H9 (cell line): ENCODE data around the gene PARP9. TPM values are rescaled to one million over a fixed set of nuclear protein-coding genes. Genes with fewer than 3 reads are reported as not detected.

Source experiments
- DNase-seq: peaks from one replicate; pipeline ENCODE4 v3.0.0-alpha.2; 2017
- H2AFZ ChIP-seq: one replicate; pipeline ENCODE4 v1.6.1; 2013; ENCODE audit warnings: mild to moderate bottlenecking, low read length, control low read depth, moderate library complexity
- H2AK5ac ChIP-seq: 2 replicates; pipeline ENCODE4 v1.6.1; 2013; ENCODE audit warnings: low read length, control low read depth, mixed read lengths; ENCODE audit not compliant: insufficient read length
- H2BK120ac ChIP-seq: one replicate; pipeline ENCODE4 v1.6.1; 2013; ENCODE audit warnings: low read depth, mild to moderate bottlenecking, low read length, control low read depth, inconsistent platforms; ENCODE audit not compliant: poor library complexity, severe bottlenecking
- H2BK12ac ChIP-seq: 2 replicates; pipeline ENCODE4 v1.6.1; 2013; ENCODE audit warnings: low read length, control low read depth, mixed read lengths, low read depth; ENCODE audit not compliant: insufficient read length
- H2BK15ac ChIP-seq: 2 replicates; pipeline ENCODE4 v1.6.1; 2013; ENCODE audit warnings: low read depth, low read length, control low read depth
- H2BK20ac ChIP-seq: one replicate; pipeline ENCODE4 v1.6.1; 2013; ENCODE audit warnings: low read depth, mild to moderate bottlenecking, low read length, control low read depth, inconsistent platforms; ENCODE audit not compliant: poor library complexity, severe bottlenecking
- H2BK5ac ChIP-seq: 2 replicates; pipeline ENCODE4 v1.6.1; 2013; ENCODE audit warnings: low read length, control low read depth, mixed read lengths; ENCODE audit not compliant: insufficient read length
- H3K14ac ChIP-seq: 2 replicates; pipeline ENCODE4 v1.6.1; 2013; ENCODE audit warnings: low read length, control low read depth; ENCODE audit not compliant: insufficient read depth
- H3K18ac ChIP-seq: 2 replicates; pipeline ENCODE4 v1.6.1; 2013; ENCODE audit warnings: low read depth, mild to moderate bottlenecking, mixed read lengths, low read length, control low read depth; ENCODE audit not compliant: insufficient read length
- H3K23ac ChIP-seq: 2 replicates; pipeline ENCODE4 v1.6.1; 2013; ENCODE audit warnings: low read length, control low read depth, mixed read lengths, low read depth; ENCODE audit not compliant: insufficient read length
- H3K23me2 ChIP-seq: 2 replicates; pipeline ENCODE4 v1.6.1; 2013; ENCODE audit warnings: low read depth, mild to moderate bottlenecking, mixed read lengths, low read length, control low read depth; ENCODE audit not compliant: insufficient read length, poor library complexity, severe bottlenecking
- H3K27ac ChIP-seq: 2 replicates; pipeline ENCODE4 v1.5.1; 2013; ENCODE audit warnings: low read length, control low read depth, mixed read lengths, low read depth; ENCODE audit not compliant: insufficient read length
- H3K27me3 ChIP-seq: 2 replicates; pipeline ENCODE4 v1.6.1; 2013; ENCODE audit warnings: low read length, control low read depth, inconsistent platforms; ENCODE audit not compliant: insufficient read depth
- H3K4ac ChIP-seq: 2 replicates; pipeline ENCODE4 v1.6.1; 2013; ENCODE audit warnings: low read depth, mild to moderate bottlenecking, control low read depth, inconsistent platforms, low read length, moderate library complexity
- H3K4me1 ChIP-seq: 2 replicates; pipeline ENCODE4 v1.6.1; 2013; ENCODE audit warnings: low read length, control low read depth, inconsistent platforms; ENCODE audit not compliant: insufficient read depth
- H3K4me2 ChIP-seq: 2 replicates; pipeline ENCODE4 v1.6.1; 2013; ENCODE audit warnings: low read length, control low read depth, mixed read lengths; ENCODE audit not compliant: insufficient read length, insufficient read depth
- H3K56ac ChIP-seq: 2 replicates; pipeline ENCODE4 v1.6.1; 2013; ENCODE audit warnings: low read depth, mild to moderate bottlenecking, mixed read lengths, low read length, control low read depth; ENCODE audit not compliant: insufficient read length
- H3K79me1 ChIP-seq: 2 replicates; pipeline ENCODE4 v1.6.1; 2013; ENCODE audit warnings: low read depth, mild to moderate bottlenecking, moderate library complexity, low read length, control low read depth, inconsistent platforms; ENCODE audit not compliant: insufficient read depth, poor library complexity, severe bottlenecking
- H3K79me2 ChIP-seq: 2 replicates; pipeline ENCODE4 v1.6.1; 2013; ENCODE audit warnings: low read length, control low read depth, inconsistent platforms; ENCODE audit not compliant: insufficient read depth
- H3K9ac ChIP-seq: 2 replicates; pipeline ENCODE4 v1.6.1; 2013; ENCODE audit warnings: low read length, control low read depth, mixed read lengths; ENCODE audit not compliant: insufficient read length; ENCODE audit errors: extremely low read depth
- H3K9me3 ChIP-seq: one replicate; pipeline ENCODE4 v1.6.1; 2013; ENCODE audit warnings: low read depth, low read length, inconsistent platforms; ENCODE audit not compliant: control insufficient read depth
- H3T11ph ChIP-seq: one replicate; pipeline ENCODE4 v1.6.1; 2013; ENCODE audit warnings: mild to moderate bottlenecking, low read length, control low read depth, inconsistent platforms
- H4K20me1 ChIP-seq: one replicate; pipeline ENCODE4 v1.6.1; 2013; ENCODE audit not compliant: control insufficient read depth, insufficient read length, insufficient read depth
- H4K5ac ChIP-seq: 2 replicates; pipeline ENCODE4 v1.6.1; 2013; ENCODE audit warnings: low read depth, mild to moderate bottlenecking, mixed read lengths, low read length, control low read depth; ENCODE audit not compliant: insufficient read length
- H4K8ac ChIP-seq: replicated peaks from 2 replicates; pipeline ENCODE4 v1.6.1; 2013; ENCODE audit warnings: low read length, control low read depth, mixed read lengths, low read depth; ENCODE audit not compliant: insufficient read length
- H4K91ac ChIP-seq: 2 replicates; pipeline ENCODE4 v1.6.1; 2013; ENCODE audit warnings: low read depth, mild to moderate bottlenecking, moderate library complexity, mixed read lengths, low read length, control low read depth; ENCODE audit not compliant: insufficient read length
- H3K27ac Mint-ChIP-seq, 3 experiments: 2 replicates in 2 of 3; 3 replicates in 1 of 3; pipeline ENCODE4 v1.8.0; 2020 to 2021; ENCODE audit warnings: mixed read lengths in 3 of 3, mild to moderate bottlenecking in 1 of 3, moderate library complexity in 1 of 3
- H3K27me3 Mint-ChIP-seq: 2 replicates; pipeline ENCODE4 v1.8.0; 2021; ENCODE audit warnings: low read depth, mild to moderate bottlenecking, moderate library complexity, mixed read lengths
- H3K36me3 Mint-ChIP-seq, 3 experiments: 2 replicates in 2 of 3; 3 replicates in 1 of 3; pipeline ENCODE4 v1.8.0; 2020 to 2021; ENCODE audit warnings: low read depth in 3 of 3, mixed read lengths in 3 of 3; ENCODE audit not compliant: insufficient read depth in 1 of 3
- H3K4me1 Mint-ChIP-seq, 2 experiments: 2 replicates each; pipeline ENCODE4 v1.8.0; 2020; ENCODE audit warnings: mixed read lengths in 2 of 2
- H3K4me3 Mint-ChIP-seq, 2 experiments: 2 replicates in 1 of 2; 3 replicates in 1 of 2; pipeline ENCODE4 v1.8.0; 2020 to 2021; ENCODE audit warnings: mild to moderate bottlenecking in 2 of 2, mixed read lengths in 2 of 2, moderate library complexity in 1 of 2
- H3K9me3 Mint-ChIP-seq, 2 experiments: 2 replicates in 1 of 2; 3 replicates in 1 of 2; pipeline ENCODE4 v1.8.0; 2020; ENCODE audit warnings: mild to moderate bottlenecking in 2 of 2, mixed read lengths in 2 of 2, moderate library complexity in 1 of 2
- WGBS: extraction: QIAGEN DNeasy Blood & Tissue Kit; methylation state at CpG from one replicate; pipeline ENCODE4 v1.1.7; 2013; ENCODE audit warnings: missing lambda C conversion rate, low lambda C conversion rate, mixed read lengths; ENCODE audit not compliant: insufficient read length; ENCODE audit errors: extremely low coverage; 5-methylcytosine and 5-hydroxymethylcytosine counted together
- total RNA-seq: library from RNA; stranded (reverse); gene quantifications from 2 replicates; pipeline ENCODE4 v1.2.1, GENCODE V29; 2021
- TF ChIP-seq, protein P1 (sequence below): fragments of 200-600 bp; sonication (generic); conservative IDR thresholded peaks from 3 replicates; pipeline ENCODE4 v1.8.0; 2021; ENCODE audit warnings: antibody characterized with exemption, mild to moderate bottlenecking

The PARP9 gene
- total RNA-seq, 1 experiment from 2014 or later, result 3.4 TPM

DNA sequence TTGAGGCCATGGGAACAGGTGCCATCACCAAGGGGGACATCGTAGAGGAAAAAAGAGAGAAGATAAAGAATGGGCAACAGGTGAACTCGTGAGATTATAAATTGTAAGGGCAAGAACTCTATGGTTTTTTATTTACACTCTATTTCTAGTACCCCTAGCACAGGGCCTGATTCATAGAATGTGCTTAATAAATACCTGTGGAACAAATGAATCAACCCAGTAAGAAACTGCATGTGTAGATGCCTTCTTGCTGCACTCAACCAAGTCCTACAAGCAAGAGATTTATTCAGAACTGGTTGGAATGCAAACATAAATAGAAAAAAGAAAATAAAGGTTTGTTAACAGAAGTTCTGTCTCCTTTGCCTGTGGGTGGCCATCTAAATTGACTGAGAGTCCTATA lies 30.6 kb downstream of the PARP9 start:
- H3K27me3 ChIP-seq, result no peaks in the 10 kb centered on the region
- no CpG with 5 or more reads among the region's 2 CpGs for WGBS
- H4K91ac ChIP-seq, result no peak overlapping the region
- no peak overlapping the region for H3K27ac ChIP-seq
- Mint-ChIP-seq H3K4me3 (no peak overlapping the region), H3K36me3 (no peaks in the 10 kb centered on the region; a peak in 1 of 7 replicates), H3K4me1 (peaks cover 28 to 29% of the 10 kb centered on the region in 2 experiments), H3K27ac (no peak overlapping the region), H3K27me3 (no peaks in the 10 kb centered on the region), H3K9me3 (no peaks in the 10 kb centered on the region)
- no peak overlapping the region for H2AFZ ChIP-seq
- H3K23ac ChIP-seq, result no peak overlapping the region
- H2BK12ac ChIP-seq, result no peak overlapping the region
- no peaks in the 10 kb centered on the region for H3K23me2 ChIP-seq
- no peak overlapping the region for H2BK5ac ChIP-seq
- H3T11ph ChIP-seq, result no peak overlapping the region
- DNase-seq, result no peak
- TF ChIP-seq, protein P1, sequence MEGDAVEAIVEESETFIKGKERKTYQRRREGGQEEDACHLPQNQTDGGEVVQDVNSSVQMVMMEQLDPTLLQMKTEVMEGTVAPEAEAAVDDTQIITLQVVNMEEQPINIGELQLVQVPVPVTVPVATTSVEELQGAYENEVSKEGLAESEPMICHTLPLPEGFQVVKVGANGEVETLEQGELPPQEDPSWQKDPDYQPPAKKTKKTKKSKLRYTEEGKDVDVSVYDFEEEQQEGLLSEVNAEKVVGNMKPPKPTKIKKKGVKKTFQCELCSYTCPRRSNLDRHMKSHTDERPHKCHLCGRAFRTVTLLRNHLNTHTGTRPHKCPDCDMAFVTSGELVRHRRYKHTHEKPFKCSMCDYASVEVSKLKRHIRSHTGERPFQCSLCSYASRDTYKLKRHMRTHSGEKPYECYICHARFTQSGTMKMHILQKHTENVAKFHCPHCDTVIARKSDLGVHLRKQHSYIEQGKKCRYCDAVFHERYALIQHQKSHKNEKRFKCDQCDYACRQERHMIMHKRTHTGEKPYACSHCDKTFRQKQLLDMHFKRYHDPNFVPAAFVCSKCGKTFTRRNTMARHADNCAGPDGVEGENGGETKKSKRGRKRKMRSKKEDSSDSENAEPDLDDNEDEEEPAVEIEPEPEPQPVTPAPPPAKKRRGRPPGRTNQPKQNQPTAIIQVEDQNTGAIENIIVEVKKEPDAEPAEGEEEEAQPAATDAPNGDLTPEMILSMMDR, result no peak
- H4K20me1 ChIP-seq, result no peaks in the 10 kb centered on the region
- no peak overlapping the region for H3K18ac ChIP-seq
- no peak overlapping the region for H3K9ac ChIP-seq
- no peak overlapping the region for H2BK120ac ChIP-seq
- H3K14ac ChIP-seq, result no peak overlapping the region
- H2BK20ac ChIP-seq, result no peak overlapping the region
- H3K9me3 ChIP-seq, result no peaks in the 10 kb centered on the region
- H3K56ac ChIP-seq, result no peak overlapping the region
- H3K4me2 ChIP-seq, result no peak overlapping the region
- no peak overlapping the region for H3K4ac ChIP-seq
- H4K5ac ChIP-seq, result no peak overlapping the region
- H3K79me2 ChIP-seq, result no peaks in the 10 kb centered on the region
- H3K4me1 ChIP-seq, result peaks cover 3% of the 10 kb centered on the region; the same call in 1 of the 2 replicates
- no peak overlapping the region for H4K8ac ChIP-seq
- H2BK15ac ChIP-seq, result no peak overlapping the region
- no peaks in the 10 kb centered on the region for H3K79me1 ChIP-seq
- H2AK5ac ChIP-seq, result no peak overlapping the region
